HS-27A (cell line): ENCODE results near the gene FSTL4.

Source experiments
- DNase-seq: peaks from one replicate; pipeline ENCODE4 v3.0.0-alpha.2; 2012; ENCODE audit warnings: low read depth, missing footprints

FSTL4 gene

GRCh38 chr5:133338504-133339355 is 273.6 kb downstream of the FSTL4 start:
- no peak for DNase-seq

DNA sequence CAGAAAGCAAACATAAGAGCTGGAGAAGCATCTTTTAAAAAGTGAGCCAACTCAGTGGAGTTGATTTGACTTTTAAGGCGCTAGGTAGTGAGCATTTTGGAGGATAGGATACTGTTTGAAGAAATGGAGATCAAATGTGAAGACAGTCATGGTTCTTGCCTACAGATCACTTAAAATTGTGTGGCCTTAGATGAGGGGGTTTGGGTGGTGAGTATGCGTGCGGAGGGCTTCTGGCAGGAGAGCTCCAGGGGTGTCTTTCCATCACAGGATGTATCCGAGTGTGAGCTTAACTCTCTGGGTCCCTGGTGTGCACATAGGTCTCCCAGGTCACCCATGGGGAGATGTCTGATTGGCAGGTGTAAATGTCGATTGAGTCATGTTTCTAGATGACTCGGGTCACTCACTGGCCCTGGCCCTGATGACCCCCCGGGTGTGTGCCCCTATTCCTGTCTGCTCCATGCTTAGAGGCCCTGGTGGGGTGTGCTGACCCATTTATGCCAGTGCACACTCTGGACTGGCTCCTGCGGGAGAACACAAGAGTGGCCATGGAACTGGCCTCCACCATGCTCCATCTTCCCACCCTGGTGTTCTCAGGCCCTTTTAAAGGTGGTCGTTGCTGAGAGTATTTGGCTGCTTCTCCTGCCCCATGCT is 274.4 kb downstream of the FSTL4 start:
- no peak for DNase-seq

DNA sequence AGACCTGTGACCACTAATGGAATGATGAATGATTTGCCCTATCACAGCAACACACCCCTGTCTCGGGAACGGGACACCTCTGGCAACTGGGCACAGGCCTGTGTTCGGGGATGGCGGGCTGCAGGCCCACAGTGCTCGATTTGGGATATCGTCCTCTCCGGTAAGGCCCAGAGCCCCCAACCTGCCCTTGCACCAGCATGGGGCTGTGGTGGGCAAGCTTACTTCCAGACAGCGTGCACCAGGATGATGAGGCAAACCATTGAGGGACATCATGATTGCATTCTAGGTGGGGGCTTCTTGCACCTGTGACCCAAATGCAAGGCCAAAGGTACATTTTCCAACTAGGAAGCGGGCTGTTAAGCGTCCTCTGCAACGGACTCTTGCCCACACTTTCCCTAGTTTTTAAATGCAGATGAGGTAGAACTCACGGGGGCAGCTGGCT is 275.4 kb downstream of the FSTL4 start:
- no peak for DNase-seq

DNA sequence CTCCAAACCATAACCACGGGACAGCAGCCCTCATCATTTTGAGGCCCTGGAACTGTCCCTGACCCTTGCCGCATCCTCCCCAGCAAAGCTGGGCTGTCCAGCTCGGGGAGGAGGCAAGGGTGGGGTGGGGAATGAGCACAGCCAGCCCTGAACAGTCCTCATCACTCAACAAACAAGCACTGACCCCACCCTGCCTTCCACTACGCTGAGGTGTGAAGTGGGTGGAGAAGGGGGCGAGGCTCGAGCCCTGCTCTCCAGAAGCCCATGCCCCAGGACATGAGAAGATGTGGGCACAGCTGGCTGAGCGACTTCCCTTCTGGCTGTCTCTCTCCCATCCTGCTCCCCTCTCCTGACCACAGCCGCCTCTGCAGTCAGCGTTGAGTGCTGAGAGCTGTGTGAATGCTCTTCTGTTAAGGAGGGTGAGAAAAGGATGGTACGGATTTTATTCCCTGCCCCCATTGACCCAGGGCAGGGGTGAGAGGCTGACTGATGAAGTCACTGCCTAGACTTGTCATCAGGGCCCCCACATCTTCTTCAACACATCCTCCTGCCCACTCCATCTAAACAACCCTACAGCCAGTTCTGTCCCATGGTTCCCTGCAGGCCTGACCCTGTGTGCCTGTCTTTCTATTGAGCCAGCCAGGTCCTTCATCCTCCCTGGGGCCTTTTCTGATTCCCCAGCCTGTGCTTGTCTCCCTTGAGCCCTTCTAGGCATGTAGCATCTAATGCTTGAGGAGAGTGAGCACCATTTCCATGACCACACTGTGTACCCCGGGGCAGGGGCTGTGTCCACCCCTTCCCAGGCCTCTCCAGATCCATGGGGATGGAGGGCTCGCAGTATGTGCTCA is 276.0 kb downstream of the FSTL4 start:
- DNase-seq = no peak

DNA sequence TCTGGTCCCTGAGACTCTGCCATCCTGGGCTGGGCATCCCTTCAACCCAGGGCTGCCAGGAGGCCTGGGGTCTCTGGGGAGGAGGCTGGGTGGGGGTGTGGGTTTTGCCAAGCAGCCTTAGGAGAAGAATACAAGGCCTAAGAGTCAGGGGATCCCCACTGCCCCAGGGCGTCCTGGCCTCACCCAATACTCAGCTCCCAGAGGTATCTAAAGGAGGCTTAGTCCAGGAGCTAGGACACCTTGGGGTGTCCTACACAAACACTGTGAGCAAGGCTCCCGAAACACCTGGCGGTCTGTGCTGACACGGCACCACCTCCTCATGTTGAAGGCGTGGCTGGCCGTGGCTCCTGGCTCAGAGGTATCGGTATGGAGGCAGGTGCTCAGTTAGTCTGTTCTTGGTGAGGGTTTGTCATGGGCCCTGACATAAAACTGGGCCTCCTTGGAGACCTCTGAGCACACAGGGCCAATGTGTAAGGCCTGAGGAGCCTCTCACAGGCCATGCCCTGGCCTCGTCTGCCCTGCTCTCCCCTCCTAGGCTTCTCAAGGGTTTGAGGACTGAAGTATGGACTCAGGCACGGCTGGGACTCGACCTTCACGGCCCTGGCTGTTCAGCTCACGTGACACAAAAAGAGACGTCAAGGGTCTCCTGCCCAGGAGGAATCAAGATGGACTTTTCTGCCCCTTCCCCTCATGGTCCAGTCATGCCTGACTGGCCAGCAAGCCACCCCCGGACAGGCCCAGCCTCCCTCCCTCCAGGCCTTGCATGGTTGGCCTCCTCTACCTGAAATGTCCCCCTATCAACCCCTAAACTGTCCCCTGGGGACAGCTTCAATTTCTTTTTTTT is 277.3 kb downstream of the FSTL4 start:
- DNase-seq = no peak

- no peak for DNase-seq
These were observed 278.8 kb downstream of the FSTL4 start for GRCh38 chr5:133333326-133334150.

- no peak for DNase-seq
These were observed 279.8 kb downstream of the FSTL4 start for GRCh38 chr5:133332439-133333024.

DNA sequence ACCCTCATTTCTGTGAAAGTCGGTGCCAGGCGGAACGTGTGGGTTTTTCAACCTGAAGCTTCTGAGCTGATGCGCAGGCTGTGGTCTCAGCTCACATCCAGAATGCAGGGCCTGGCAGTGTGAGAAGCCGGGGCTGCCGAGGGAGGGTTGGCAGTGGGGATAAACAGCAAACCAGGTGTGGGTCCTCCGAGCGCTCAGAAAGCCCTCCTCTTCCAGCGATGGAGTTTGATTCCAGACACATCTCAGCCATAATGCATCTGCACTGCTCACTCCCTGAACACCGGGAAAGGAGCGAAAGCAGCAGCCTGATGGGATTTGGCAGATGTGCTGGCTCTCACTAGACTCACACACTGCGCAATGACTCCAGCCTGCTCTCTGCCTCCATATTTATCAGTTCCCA is 280.4 kb downstream of the FSTL4 start:
- no peak for DNase-seq

GRCh38 chr5:133330956-133331355 is 281.4 kb downstream of the FSTL4 start:
- DNase-seq = no peak

GRCh38 chr5:133328800-133329199 is 283.5 kb downstream of the FSTL4 start:
- DNase-seq = no peak

DNA sequence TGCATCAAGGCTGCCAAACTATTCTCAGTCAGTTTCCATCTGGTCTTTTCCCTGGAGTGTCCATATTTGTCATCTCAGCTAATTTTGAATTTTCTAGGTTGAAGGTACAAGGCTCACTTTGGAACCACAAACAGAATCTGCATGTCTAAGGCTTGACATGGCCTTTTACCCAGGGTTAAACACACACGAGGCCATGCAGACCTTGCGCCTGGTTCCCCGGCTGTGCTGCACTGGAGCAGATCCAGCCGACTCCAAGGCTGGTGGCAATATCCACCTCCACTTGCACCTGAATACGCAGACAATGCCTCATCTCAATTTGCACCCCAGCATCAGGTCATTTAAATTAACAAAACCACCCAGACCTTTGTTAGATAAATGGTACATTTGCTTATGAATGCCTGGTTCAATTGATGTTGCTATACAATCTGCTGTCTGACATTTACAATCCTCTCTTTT is 284.4 kb downstream of the FSTL4 start:
- no peak for DNase-seq

- DNase-seq = no peak
These were observed 286.0 kb downstream of the FSTL4 start for GRCh38 chr5:133326361-133326760.

GRCh38 chr5:133325864-133326263 is 286.5 kb downstream of the FSTL4 start:
- DNase-seq = no peak

- DNase-seq = no peak
These were observed 287.4 kb downstream of the FSTL4 start for GRCh38 chr5:133324926-133325325.

- no peak for DNase-seq
These were observed 288.6 kb downstream of the FSTL4 start for GRCh38 chr5:133323494-133324457.

DNA sequence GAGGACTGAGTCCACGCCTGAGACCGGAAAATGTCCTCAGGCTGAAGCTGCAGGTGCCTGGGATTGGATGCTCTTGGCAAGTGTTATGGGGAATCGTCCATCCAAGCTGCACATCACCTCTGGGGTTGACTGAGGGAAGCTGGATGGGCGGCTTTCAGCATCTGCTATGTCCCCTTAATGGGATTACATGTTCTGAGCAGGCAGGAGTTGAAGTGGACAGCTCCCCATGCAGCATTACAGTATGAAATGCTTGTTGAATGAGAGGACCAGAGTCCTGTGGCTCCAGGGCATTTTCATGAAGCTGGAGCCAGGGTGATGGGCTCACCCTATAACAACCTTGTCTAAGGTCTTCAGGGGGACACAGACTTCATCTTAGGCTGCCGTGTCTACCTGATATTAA is 289.6 kb downstream of the FSTL4 start:
- no peak for DNase-seq

DNA sequence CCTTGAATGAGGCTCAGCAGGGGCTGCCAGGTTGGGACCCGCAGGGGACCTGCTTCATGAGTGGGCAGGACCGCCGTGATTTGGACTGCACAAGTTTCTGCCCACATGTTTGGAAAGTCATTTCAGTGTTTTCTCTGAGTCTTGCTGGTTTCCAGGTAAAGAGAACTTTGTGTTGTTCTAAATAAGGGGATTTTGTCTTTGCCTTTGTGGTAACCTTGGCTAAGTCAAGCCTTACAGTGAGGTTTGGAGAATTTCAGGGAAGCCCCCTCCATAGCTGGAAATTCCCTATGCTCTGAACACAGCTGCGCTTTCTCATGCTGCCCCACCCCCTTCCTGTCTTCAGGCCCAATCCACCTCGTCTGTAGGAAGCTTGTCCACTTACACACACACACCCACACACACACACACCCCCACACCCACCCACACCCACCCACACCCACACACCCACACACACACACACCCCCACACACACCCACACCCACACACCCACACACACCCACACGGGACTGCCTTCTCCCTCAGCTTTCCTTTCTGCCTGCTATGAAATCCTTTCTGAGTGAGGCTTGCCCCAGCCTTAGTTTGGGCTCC is 290.4 kb downstream of the FSTL4 start:
- no peak for DNase-seq

- no peak for DNase-seq
These were observed 291.0 kb downstream of the FSTL4 start for GRCh38 chr5:133321286-133321832.
